HCEC 1CT (cell line): Measurements from ENCODE around the gene CSRP3.

Experiments used
- DNase-seq: peaks from one replicate; pipeline ENCODE4 v3.0.0-alpha.2; 2017

The CSRP3 gene

DNA sequence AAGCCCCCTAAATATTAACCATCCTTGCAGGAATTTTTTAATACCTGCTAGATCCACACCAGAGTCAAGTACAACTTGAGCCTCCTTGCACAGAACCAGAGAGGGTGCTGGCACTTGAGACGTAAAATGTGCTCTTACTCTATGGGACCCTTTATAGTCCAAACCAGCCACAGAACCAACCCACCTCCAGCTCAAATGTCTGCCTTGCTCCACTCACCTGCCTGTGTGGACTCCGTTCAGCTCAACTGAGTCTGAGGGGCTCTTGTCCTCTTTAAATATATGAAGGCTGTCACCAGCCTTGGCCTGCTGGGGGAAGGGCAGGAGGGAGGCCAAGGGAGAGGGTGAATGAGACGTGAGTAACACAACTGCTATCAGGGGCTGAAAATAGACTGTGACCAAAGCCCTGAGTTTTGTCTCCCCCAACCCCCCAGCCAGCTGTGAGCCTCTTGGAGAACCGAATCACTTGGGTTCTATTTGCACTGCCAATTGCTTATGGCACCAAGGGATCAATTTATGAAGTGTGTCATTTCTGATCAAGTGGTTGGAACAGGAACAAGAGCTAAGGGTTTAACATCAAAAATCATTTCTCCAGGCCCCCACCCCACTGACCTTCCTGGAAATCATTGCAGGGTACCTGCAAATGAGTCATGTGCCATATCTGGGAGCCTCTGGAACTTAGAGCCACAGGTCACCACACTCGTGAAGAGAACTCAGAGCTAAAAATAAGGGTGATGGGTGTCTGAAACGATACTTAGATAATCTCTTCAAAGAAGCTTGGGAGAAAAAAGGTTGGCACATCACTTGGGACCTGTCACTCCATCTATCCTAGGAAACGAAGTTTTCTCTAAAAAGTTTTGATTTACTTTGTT, at the start of gene CSRP3:
Gene CSRP3 (minus strand): TSS at position 247 of the 869 bp plus-strand sequence. CDS start 9,535 bp downstream, outside the sequence.
- peak; percentile 32 for DNase-seq

- no peak for DNase-seq
These were observed 49.8 kb upstream of the CSRP3 start for GRCh38 chr11:19251577-19251976.

GRCh38 chr11:19246816-19247215, 45.0 kb upstream of the CSRP3 start:
- no peak for DNase-seq

- no peak for DNase-seq
These were observed 43.6 kb upstream of the CSRP3 start for GRCh38 chr11:19245351-19245750.

- DNase-seq, result no peak
These were observed 42.8 kb upstream of the CSRP3 start for GRCh38 chr11:19244621-19245020.

DNA sequence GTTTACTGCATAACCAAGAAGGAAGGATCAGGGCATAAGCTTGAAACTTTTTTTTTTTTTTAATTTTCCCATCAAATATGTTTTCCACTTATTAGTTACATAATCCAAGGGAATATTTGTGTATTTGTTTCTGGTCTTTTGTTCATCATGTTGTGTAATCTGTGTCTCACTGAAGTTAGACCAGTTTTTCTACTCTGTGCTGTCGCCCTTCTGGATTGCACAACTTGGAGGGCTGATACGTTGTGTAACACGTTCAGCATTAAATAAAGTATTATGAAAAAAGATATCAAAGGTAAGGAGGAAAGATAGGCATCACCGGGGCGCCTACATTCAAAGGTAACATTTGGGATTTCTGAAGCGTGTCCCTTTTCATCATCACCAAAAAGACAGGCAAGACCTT, 42.3 kb upstream of the CSRP3 start:
- no peak for DNase-seq

- DNase-seq, result no peak
These were observed 41.8 kb upstream of the CSRP3 start for GRCh38 chr11:19243613-19244012.

- DNase-seq, result no peak
These were observed 41.4 kb upstream of the CSRP3 start for GRCh38 chr11:19243143-19243542.

- DNase-seq, result no peak
These were observed 40.6 kb upstream of the CSRP3 start for GRCh38 chr11:19242179-19242932.

DNA sequence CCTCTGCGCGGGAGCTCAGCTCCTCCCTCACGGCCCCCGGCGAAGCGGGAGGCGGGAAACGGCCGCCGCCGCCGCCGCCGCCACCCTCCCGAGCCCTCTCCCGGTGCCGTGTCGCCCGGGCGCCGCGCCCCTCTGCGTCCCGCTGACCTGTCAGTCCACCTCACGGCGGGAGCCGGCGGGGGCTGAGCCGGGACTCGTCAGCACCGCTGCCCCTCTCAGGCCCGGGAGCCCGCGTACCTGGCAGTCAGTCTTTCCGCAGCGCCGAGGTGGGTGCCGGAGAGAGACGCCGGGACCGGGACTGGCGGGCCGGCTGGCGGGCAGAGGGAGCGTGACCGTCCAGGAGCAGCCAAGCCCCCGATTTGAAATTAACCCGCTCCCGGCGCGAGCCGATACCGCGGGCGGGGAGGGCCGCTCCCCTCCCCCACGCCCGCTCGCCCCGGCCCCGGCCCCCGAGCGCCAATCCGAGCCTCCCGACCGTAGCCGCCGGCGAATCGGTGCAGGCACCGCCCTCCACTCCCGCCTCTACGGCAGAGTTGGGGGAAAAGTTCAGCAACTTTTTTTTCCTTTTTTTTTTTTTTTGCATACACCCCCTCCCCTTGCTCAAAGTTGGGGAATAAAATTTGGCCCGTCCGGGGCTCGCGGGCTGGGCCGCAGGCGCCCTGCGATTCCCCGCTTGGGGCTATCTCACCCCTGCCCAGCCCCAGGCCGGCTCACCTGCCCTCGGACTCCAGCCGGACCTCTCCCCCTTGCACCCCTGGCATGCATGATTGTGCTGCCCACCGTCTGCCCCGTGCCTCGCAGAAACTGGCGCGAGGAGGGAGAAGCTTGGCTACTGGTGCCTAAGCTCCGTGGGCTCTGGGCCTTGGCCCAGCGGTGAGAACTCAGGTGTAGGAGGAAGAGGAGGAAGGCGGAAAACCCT, 39.7 kb upstream of the CSRP3 start:
- no peak for DNase-seq

DNA sequence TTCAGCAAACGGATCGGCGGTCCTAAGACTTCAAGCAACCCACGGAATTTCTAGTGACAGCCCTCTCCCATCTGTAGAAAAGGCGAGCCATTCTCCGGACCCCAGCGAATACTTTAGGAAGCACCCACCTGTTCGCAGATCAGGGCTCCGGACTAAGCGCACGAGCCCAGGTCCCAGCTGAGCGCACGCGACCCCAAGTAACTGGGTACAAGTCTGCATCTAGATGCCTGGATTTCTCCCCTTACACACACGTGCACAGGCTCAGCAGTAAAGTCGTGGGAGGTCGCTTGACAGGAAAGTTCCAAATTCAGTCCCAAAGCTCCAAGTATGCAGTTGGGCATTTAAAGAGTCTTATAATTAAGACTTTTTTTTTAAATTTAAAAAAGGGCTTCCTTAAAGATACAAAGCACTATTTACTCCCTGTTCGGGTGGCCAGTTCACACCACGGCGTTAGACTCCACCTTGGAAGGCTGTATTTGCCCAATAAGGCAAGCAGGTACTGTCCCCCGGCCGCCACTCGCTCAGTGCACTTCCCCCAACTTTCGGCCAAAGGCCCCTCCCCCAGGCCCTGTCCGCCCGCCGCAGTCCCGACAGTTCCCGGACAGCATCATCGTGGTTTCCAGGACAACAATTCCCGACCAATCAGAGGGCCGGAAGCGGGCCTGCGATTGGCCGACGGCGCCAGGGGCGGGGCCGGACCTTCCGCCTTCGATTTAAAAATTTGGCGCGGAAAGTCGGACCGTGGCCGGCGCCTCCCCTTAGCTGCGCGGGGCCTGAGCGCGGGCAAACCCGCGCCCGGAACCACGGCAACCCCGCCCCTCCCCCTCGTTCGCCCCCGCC, 38.9 kb upstream of the CSRP3 start, which contains the start of gene E2F8:
Gene E2F8 (minus strand): TSS at position 526 of the 840 bp plus-strand sequence. CDS start 824 bp downstream, outside the sequence.
- peak; percentile 92 for DNase-seq

DNA sequence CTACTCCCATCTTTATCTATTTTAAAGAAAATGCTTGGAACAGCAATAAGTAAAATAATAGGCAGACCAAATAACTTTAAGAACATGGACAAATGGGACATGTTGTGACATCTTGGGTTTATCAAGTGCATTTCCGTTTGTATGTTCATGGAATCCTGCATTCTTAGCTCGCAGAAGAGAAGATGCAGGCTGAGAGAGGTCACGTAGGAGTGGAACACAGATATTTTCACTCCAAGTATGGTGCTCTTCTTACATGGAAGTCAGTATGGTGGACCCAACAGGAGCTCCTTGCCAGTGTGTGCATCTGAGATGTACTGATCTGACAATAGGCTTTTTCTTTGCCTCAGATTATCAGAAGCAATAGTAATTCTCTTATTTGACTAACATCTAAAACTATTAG, 37.3 kb upstream of the CSRP3 start:
- no peak for DNase-seq

GRCh38 chr11:19237813-19238212, 36.0 kb upstream of the CSRP3 start:
- DNase-seq, result no peak

- DNase-seq, result no peak
These were observed 35.6 kb upstream of the CSRP3 start for GRCh38 chr11:19237381-19237780.

GRCh38 chr11:19234231-19234817, 32.5 kb upstream of the CSRP3 start:
- DNase-seq, result no peak

DNA sequence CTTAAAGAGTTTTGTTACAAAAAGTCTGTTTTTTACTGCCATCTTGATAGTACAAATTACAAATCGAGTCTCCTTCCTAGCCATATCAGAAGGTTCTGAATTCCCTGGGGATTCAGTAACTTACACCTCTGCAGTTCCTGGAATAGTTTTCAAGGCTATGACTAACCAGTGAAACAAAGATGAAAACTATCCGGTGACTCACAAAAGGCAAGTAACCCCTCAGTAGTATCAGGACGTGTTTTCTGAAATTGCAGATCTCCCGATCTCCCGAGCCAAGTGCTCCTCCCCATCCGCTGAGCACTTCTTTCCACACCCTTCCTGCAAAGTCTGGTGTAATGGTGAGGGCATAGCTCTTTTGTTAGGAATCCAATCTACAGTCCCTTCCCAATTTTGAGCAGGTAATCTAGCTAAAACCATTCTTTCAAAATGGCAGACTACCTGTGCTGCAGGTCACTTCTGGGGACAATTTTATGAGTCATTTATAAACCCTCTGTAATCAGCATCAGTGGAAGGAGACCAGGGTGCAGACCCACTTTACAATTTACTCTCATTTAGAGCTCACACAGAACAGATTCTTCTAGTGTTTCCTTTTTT, 31.2 kb upstream of the CSRP3 start:
- DNase-seq, result peak; percentile 84

DNA sequence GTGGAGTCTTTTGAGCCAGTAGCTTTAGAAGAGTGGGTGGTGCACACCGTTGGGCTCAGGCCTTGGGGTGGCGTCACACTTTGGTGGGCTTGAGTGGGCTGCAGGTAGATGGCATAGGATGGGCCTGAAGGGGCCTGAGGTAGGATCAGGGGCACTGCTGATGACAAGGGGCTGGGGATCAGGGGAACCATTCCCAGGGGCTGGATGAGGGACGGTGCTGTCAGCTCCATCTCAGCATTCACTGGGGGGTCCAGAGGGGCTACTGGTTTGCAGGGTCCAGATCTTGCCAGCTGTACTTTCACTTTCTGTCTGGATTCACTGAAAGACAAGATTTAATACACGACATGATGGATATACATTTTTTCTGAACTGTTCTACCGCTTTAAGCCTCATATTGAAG, 27.9 kb upstream of the CSRP3 start:
- DNase-seq, result no peak

- DNase-seq, result no peak
These were observed 27.2 kb upstream of the CSRP3 start for GRCh38 chr11:19228968-19229367.

DNA sequence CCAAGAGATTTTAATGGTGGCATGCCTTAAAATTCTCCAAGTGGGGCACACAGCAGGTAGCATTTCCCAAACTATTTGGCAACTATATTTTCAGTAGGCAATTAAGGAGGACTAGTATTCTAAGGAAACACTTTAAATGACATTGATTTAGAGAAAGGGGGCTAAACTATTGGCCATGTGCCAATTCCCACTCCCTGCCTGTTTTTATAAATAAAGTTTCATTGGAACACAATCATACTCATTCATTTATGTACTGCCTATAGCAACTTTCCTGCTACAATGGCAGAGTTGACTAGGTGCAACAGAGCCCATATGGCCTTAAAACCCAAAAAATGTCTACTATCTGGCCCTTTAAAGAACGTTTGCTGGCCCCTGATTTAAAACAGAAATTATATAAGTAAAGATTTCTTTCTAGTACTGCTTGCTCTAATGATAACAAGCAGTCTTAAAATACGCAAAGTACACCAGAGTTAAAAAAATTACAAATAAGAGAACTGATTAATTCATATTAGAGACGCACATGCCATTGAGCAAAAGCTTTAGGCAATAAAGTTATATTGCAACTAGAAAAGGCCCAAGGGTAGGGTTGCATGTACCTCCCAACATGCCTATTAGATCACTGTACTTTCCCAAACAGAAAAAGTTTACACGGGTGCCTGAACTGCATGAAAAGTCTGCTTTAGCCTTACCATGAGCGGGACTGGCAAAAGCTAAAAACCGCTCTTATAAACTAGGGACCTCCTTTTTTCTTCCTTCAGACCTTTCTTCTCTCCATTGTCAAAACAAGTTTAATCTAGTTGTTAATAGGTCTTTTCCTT, 24.8 kb upstream of the CSRP3 start:
- no peak for DNase-seq

GRCh38 chr11:19225581-19225980, 23.8 kb upstream of the CSRP3 start:
- no peak for DNase-seq
